Measurements from ENCODE around the gene CWF19L1. TPM values are rescaled to one million over a fixed set of nuclear protein-coding genes. Genes with fewer than 3 reads are reported as not detected.

The CWF19L1 gene
- total RNA-seq, 1 donor from 2014 or later = 53.3 TPM

- H3K4me3 Mint-ChIP-seq = peak overlapping the region; percentile 90
- no peak for TF ChIP-seq CTCF (IDR thresholded peaks at IDR 0.05)
- H3K4me1 Mint-ChIP-seq = peaks cover 29% of the 10 kb centered on the region
- ChIA-PET CTCF (interaction anchor here (0.6 kb wide), 1 partner anchor 56 kb away, joined by 3 read pairs; no protein-coding TSS in a partner anchor), POLR2A (interaction anchor here (1.0 kb wide), 1 partner anchor 37 kb away, joined by 3 read pairs; the partner anchor contains the start of gene CWF19L1)
- H3K27me3 Mint-ChIP-seq = no peaks in the 10 kb centered on the region
- peak overlapping the region; percentile 87 for H3K27ac Mint-ChIP-seq
- ATAC-seq (ENCODE audit: low read depth) (no peak), DNase-seq (no peak)
- H3K9me3 Mint-ChIP-seq = peaks cover 4% of the 10 kb centered on the region
- intact Hi-C loops (cut with micrococcal nuclease) = loop anchor here (1.0 kb wide), 2 partner anchors 44 to 143 kb away; partner anchors contain the start of gene ERLIN1
- peaks cover 44% of the 10 kb centered on the region for H3K36me3 Mint-ChIP-seq (ENCODE audit: low read depth)
Observed at GRCh38 chr10:100229819-100230422, 37.5 kb downstream of the CWF19L1 start.

GRCh38 chr10:100223879-100224278 is 43.6 kb downstream of the CWF19L1 start:
- H3K36me3 Mint-ChIP-seq (ENCODE audit: low read depth) = peaks cover 60% of the 10 kb centered on the region
- TF ChIP-seq CTCF (IDR thresholded peaks at IDR 0.05) = no peak
- no peak for ATAC-seq (ENCODE audit: low read depth)
- POLR2A ChIA-PET = no interaction called here
- intact Hi-C loops (cut with micrococcal nuclease) = no loop called here
- no peak overlapping the region for H3K4me3 Mint-ChIP-seq
- DNase-seq = no peak
- no peaks in the 10 kb centered on the region for H3K9me3 Mint-ChIP-seq
- CTCF ChIA-PET = no interaction called here
- H3K27me3 Mint-ChIP-seq = no peaks in the 10 kb centered on the region
- H3K4me1 Mint-ChIP-seq = peaks cover 12% of the 10 kb centered on the region
- no peak overlapping the region for H3K27ac Mint-ChIP-seq

- Mint-ChIP-seq H3K9me3 (no peaks in the 10 kb centered on the region), H3K36me3 (ENCODE audit: low read depth) (peaks cover 69% of the 10 kb centered on the region), H3K27ac (no peak overlapping the region), H3K4me3 (no peak overlapping the region), H3K27me3 (no peaks in the 10 kb centered on the region), H3K4me1 (peaks cover 2% of the 10 kb centered on the region)
- CTCF ChIA-PET = no interaction called here
- intact Hi-C loops (cut with micrococcal nuclease) = no loop called here
- ATAC-seq (ENCODE audit: low read depth) (no peak), DNase-seq (no peak)
- TF ChIP-seq CTCF (IDR thresholded peaks at IDR 0.05) = no peak
- POLR2A ChIA-PET = no interaction called here
Observed at GRCh38 chr10:100222529-100222928, 44.9 kb downstream of the CWF19L1 start.

- Mint-ChIP-seq H3K9me3 (no peaks in the 10 kb centered on the region), H3K4me3 (no peak overlapping the region), H3K27me3 (no peaks in the 10 kb centered on the region), H3K4me1 (no peaks in the 10 kb centered on the region), H3K27ac (no peak overlapping the region), H3K36me3 (ENCODE audit: low read depth) (peaks cover 77% of the 10 kb centered on the region)
- TF ChIP-seq CTCF (IDR thresholded peaks at IDR 0.05) = no peak
- intact Hi-C loops (cut with micrococcal nuclease) = no loop called here
- ChIA-PET POLR2A (no interaction called here), CTCF (no interaction called here)
- DNase-seq (no peak), ATAC-seq (ENCODE audit: low read depth) (no peak)
Observed at GRCh38 chr10:100216006-100216405, 51.4 kb downstream of the CWF19L1 start.

GRCh38 chr10:100209303-100209702 is 58.1 kb downstream of the CWF19L1 start:
- intact Hi-C loops (cut with micrococcal nuclease) = no loop called here
- Mint-ChIP-seq H3K36me3 (ENCODE audit: low read depth) (peaks cover 73% of the 10 kb centered on the region), H3K4me3 (no peak overlapping the region), H3K9me3 (no peaks in the 10 kb centered on the region), H3K27ac (no peak overlapping the region), H3K27me3 (no peaks in the 10 kb centered on the region), H3K4me1 (no peaks in the 10 kb centered on the region)
- no peak for ATAC-seq (ENCODE audit: low read depth)
- ChIA-PET CTCF (no interaction called here), POLR2A (no interaction called here)
- TF ChIP-seq CTCF (IDR thresholded peaks at IDR 0.05) = no peak
- no peak for DNase-seq

Data from activated B cell treated with CpG ODN at 0.5 μM for 24 hours (primary cell).